ENCODE data around the gene KANK3.
"Not testable (repeated sequence)": the region's sequence is repeated elsewhere in the genome, so short reads cannot be mapped to it uniquely, and the experiment has no call there.

GRCh38 chr19:8386419-8386818 lies 43.4 kb upstream of the KANK3 start:
- not testable (repeated sequence) for TF ChIP-seq POLR2A, CTCF, POLR2AphosphoS5 (IDR thresholded peaks at IDR 0.05)

Data from sigmoid colon (tissue), 4 donors.